ENCODE results near the gene ZNF804A. TPM values are rescaled to one million over a fixed set of nuclear protein-coding genes. Genes with fewer than 3 reads are reported as not detected.

The ZNF804A gene
- total RNA-seq, 6 donors from 2014 or later, result 0.46 to 0.89 (median 0.77) TPM; not detected in 1

DNA sequence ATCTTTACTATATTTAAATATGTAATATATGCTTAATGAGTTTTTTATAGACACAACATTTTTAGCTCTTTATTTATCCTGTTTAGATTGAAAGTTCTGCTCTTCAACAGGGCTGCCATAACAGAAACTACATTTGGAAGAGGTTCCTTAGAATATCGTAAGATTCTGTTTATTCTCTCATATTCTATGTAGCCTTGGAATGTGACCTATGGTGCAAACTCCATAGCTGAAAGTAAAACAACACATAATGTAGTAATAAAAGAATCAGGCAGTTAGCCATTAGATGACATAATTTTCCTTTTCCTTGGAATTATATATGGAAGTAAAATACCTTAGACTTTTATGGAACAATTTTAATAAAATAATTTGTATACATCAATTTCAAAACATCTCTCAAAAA lies 91.3 kb downstream of the ZNF804A start:
- TF ChIP-seq, protein P1, sequence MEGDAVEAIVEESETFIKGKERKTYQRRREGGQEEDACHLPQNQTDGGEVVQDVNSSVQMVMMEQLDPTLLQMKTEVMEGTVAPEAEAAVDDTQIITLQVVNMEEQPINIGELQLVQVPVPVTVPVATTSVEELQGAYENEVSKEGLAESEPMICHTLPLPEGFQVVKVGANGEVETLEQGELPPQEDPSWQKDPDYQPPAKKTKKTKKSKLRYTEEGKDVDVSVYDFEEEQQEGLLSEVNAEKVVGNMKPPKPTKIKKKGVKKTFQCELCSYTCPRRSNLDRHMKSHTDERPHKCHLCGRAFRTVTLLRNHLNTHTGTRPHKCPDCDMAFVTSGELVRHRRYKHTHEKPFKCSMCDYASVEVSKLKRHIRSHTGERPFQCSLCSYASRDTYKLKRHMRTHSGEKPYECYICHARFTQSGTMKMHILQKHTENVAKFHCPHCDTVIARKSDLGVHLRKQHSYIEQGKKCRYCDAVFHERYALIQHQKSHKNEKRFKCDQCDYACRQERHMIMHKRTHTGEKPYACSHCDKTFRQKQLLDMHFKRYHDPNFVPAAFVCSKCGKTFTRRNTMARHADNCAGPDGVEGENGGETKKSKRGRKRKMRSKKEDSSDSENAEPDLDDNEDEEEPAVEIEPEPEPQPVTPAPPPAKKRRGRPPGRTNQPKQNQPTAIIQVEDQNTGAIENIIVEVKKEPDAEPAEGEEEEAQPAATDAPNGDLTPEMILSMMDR (IDR thresholded peaks at IDR 0.05), result no peak
- TF ChIP-seq EP300 (IDR thresholded peaks at IDR 0.05), result no peak
- TF ChIP-seq POLR2A (IDR thresholded peaks at IDR 0.05), result no peak
- TF ChIP-seq POLR2AphosphoS5 (IDR thresholded peaks at IDR 0.05), result no peak
- Histone ChIP-seq H3K27ac (no peak overlapping the region), H3K36me3 (no peaks in the 10 kb centered on the region), H3K4me3 (no peak overlapping the region), H3K9me3 (no peaks in the 10 kb centered on the region), H3K4me1 (no peaks in the 10 kb centered on the region), H3K27me3 (no peaks in the 10 kb centered on the region)
- WGBS, 2 donors, result 72 to 74% methylated on average over 1 of the region's 1 CpG
- no peak for ATAC-seq (ENCODE audit: low FRiP score in 2 of 2)
- DNase-seq, result no peak

DNA sequence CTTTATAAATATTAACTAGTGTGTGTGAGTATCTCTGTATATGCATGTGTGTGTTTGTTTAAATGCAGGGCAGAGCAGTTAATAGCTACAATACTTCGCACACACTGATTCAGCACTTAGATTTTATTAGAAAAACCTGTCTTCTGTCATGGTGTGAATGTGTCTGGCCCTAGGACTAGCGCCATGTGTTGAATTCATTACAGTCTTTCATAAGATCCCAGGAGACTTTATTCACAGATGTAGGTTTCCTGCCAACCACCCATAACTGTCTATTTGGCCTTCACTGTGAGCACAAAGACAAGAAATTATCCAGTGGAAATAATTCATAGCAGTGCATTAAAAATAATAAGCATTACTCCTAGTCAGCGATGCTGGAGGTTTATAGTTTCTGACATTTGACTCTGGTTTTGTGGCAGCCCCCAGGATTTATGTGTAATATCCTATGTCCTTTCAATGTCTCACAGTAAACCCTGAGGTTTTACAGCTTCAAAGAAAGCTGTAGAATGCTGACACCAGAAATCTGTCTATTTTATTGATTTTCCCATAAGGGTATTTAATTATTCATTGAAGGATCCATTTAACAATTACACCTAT lies 93.9 kb downstream of the ZNF804A start:
- 80 to 86% methylated on average over 3 of the region's 3 CpGs for WGBS, 2 donors
- DNase-seq, result no peak
- Histone ChIP-seq H3K9me3 (no peaks in the 10 kb centered on the region), H3K4me3 (no peak overlapping the region), H3K27me3 (no peaks in the 10 kb centered on the region), H3K36me3 (no peaks in the 10 kb centered on the region), H3K4me1 (no peaks in the 10 kb centered on the region), H3K27ac (no peak overlapping the region)
- TF ChIP-seq POLR2A (IDR thresholded peaks at IDR 0.05) (no peak), POLR2AphosphoS5 (IDR thresholded peaks at IDR 0.05) (no peak), EP300 (IDR thresholded peaks at IDR 0.05) (no peak)
- TF ChIP-seq, protein P1 (IDR thresholded peaks at IDR 0.05), result no peak
- no peak for ATAC-seq (ENCODE audit: low FRiP score in 2 of 2)

DNA sequence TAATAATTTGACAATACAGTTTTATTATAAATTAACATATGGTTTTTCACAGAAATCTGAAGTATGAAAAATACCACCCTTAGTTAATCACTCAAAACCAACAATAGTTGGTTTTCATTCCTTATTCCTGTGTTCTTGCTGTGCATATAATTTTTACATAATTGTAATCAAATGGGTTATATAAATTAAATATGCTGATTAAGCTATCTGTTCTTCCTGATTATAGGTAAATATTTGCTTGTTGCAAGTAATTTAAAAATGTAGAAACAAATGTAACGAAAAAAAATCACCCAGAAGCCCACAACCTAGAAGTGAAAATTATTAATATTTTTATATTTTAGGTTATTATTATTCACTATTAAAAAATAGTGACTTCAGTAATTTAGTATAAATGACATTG lies 98.3 kb downstream of the ZNF804A start:
- DNase-seq (no peak), ATAC-seq (ENCODE audit: low FRiP score in 2 of 2) (no peak)
- no peak overlapping the region for H3K27ac ChIP-seq
- no peaks in the 10 kb centered on the region for H3K36me3 ChIP-seq
- no peaks in the 10 kb centered on the region for H3K27me3 ChIP-seq
- no peaks in the 10 kb centered on the region for H3K4me1 ChIP-seq
- TF ChIP-seq, protein P1 (IDR thresholded peaks at IDR 0.05), result no peak
- TF ChIP-seq POLR2AphosphoS5 (IDR thresholded peaks at IDR 0.05) (no peak), EP300 (IDR thresholded peaks at IDR 0.05) (no peak), POLR2A (IDR thresholded peaks at IDR 0.05) (no peak)
- 64 to 73% methylated on average over 1 of the region's 1 CpG for WGBS, 2 donors
- no peak overlapping the region for H3K4me3 ChIP-seq
- no peaks in the 10 kb centered on the region for H3K9me3 ChIP-seq

DNA sequence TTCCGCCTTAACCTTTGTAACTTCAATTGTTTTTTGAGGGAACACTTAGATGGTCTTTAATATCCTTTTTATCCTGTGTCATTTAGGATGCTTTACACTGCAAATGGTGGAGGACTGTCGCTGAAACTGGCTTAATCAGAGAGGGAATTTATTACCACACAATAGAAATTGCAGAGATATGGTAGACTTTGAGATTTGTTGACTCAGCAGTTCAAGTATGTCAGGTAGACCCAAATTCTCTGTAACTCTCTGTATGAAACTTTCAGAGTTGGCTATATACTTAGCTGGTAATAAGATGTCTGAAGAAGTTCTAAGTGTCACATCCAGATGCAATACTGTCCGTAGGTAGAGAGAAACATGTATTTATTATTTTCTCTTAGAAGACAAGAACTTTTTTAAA lies 100.1 kb downstream of the ZNF804A start:
- no peak for TF ChIP-seq POLR2A (IDR thresholded peaks at IDR 0.05)
- no peak for TF ChIP-seq EP300 (IDR thresholded peaks at IDR 0.05)
- TF ChIP-seq POLR2AphosphoS5 (IDR thresholded peaks at IDR 0.05), result no peak
- TF ChIP-seq, protein P1 (IDR thresholded peaks at IDR 0.05), result no peak
- Histone ChIP-seq H3K27me3 (no peaks in the 10 kb centered on the region), H3K4me3 (no peak overlapping the region), H3K27ac (no peak overlapping the region), H3K9me3 (no peaks in the 10 kb centered on the region), H3K36me3 (no peaks in the 10 kb centered on the region), H3K4me1 (no peaks in the 10 kb centered on the region)
- no peak for DNase-seq
- no peak for ATAC-seq (ENCODE audit: low FRiP score in 2 of 2)
- WGBS, 2 donors, result 78 to 82% methylated on average over 3 of the region's 3 CpGs

DNA sequence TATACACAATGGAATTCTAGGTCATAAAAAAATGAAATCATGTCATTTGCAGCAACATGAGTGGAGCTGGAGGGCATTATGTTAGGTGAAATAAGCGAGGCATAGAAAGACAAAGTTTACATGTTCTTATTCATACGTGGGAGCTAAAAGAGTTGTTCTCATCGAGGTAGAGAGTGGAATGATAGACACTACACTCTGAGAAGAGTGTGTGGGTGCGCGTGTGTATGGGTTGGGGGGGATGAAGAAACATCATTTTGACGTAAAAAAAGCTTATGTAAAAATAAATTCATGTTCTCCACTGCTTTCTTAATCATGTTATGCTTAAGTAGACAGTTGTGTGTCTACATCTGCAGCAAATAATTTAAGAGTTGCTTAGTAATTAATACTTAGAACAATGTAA lies 123.6 kb downstream of the ZNF804A start:
- peaks cover 0 to 9% (median 0%) of the 10 kb centered on the region in 4 donors for H3K9me3 ChIP-seq
- no peaks in the 10 kb centered on the region for H3K4me1 ChIP-seq
- H3K27ac ChIP-seq, result no peak overlapping the region
- TF ChIP-seq, protein P1 (IDR thresholded peaks at IDR 0.05), result no peak
- TF ChIP-seq POLR2AphosphoS5 (IDR thresholded peaks at IDR 0.05), result no peak
- TF ChIP-seq EP300 (IDR thresholded peaks at IDR 0.05), result no peak
- no peak for TF ChIP-seq POLR2A (IDR thresholded peaks at IDR 0.05)
- no peak overlapping the region for H3K4me3 ChIP-seq
- no peak for ATAC-seq (ENCODE audit: low FRiP score in 2 of 2)
- no peaks in the 10 kb centered on the region for H3K36me3 ChIP-seq
- DNase-seq, result no peak
- WGBS, 2 donors, result 77 to 84% methylated on average over 6 of the region's 6 CpGs
- no peaks in the 10 kb centered on the region for H3K27me3 ChIP-seq
